Transverse colon (tissue), 4 donors: ENCODE data around the gene HSPA12A.

ENCODE experiments used
- POLR2A ChIP-seq: fragments of 450-650 bp; IDR thresholded peaks from one replicate; pipeline ENCODE4 v1.6.1; 2016; ENCODE audit warnings: antibody characterized with exemption, mild to moderate bottlenecking, moderate library complexity
- POLR2AphosphoS5 ChIP-seq, 3 donors: sonication (generic); formaldehyde crosslinking; IDR thresholded peaks; one replicate each; pipeline ENCODE4 v1.6.1; 2016; ENCODE audit warnings: antibody characterized with exemption in 3 of 3
- TF ChIP-seq, protein P1 (sequence below), 5 experiments: fragments of 200-600 bp in 3 of 5; fragments of 450-650 bp in 2 of 5; sonication (generic) in 3 of 5; IDR thresholded peaks; 1 replicate in 2 of 5; 2 replicates in 3 of 5; pipeline ENCODE4 v1.5.1; 2016 to 2017; ENCODE audit warnings: antibody characterized with exemption in 5 of 5, inconsistent platforms in 3 of 5, mild to moderate bottlenecking in 2 of 5, moderate library complexity in 1 of 5

DNA sequence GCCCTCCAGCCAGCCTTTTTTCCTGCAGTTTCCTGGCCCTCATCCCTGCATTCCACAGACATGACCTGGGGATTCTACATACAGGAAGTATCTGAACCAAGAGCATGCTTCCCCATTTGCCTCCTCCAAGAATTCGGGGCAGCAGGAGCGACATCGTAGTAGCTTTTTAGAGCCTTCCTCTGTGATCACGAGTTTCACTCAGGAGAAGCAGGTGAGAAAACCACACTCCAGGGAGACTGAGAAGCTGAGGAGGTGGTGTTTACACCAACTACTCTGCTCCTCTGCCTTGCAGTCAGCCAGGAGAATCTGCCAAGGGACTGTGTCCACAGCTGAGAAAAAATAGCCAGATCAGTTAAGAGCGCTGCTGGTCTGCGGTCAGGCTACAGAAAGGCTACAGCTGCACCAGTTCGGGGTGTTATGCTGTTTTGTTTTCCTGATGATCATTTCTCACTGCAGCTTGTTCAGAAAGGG is 54.1 kb downstream of the HSPA12A start:
- no peak for TF ChIP-seq POLR2A
- TF ChIP-seq, protein P1, sequence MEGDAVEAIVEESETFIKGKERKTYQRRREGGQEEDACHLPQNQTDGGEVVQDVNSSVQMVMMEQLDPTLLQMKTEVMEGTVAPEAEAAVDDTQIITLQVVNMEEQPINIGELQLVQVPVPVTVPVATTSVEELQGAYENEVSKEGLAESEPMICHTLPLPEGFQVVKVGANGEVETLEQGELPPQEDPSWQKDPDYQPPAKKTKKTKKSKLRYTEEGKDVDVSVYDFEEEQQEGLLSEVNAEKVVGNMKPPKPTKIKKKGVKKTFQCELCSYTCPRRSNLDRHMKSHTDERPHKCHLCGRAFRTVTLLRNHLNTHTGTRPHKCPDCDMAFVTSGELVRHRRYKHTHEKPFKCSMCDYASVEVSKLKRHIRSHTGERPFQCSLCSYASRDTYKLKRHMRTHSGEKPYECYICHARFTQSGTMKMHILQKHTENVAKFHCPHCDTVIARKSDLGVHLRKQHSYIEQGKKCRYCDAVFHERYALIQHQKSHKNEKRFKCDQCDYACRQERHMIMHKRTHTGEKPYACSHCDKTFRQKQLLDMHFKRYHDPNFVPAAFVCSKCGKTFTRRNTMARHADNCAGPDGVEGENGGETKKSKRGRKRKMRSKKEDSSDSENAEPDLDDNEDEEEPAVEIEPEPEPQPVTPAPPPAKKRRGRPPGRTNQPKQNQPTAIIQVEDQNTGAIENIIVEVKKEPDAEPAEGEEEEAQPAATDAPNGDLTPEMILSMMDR (IDR thresholded peaks at IDR 0.05): no peak
- TF ChIP-seq POLR2AphosphoS5 (IDR thresholded peaks at IDR 0.05): no peak
